ENCODE data around the gene ARL5A.

GRCh38 chr2:151824886-151825285 is 3.3 kb downstream of the ARL5A start:
- no peak for TF ChIP-seq CTCF (IDR thresholded peaks at IDR 0.05)
- TF ChIP-seq POLR2A (IDR thresholded peaks at IDR 0.05), result no peak

Measured in stomach (tissue), 4 donors.